Measurements from ENCODE around the gene ZNF174. TPM values are rescaled to one million over a fixed set of nuclear protein-coding genes. Genes with fewer than 3 reads are reported as not detected.

The ZNF174 gene
- 3.8 and 3.9 TPM in 2 replicates for total RNA-seq

GRCh38 chr16:3400779-3401688 is at the start of gene ZNF174, which contains the start of gene ZSCAN32:
ZNF174 (plus strand) TSS chr16:3401215; CDS start chr16:3402005, 790 bp downstream.
ZSCAN32 (minus strand) TSS chr16:3401004; CDS start chr16:3397557, 3,447 bp downstream.

GRCh38 chr16:3355589-3355988 is 45.4 kb upstream of the ZNF174 start, which contains the start of gene OR2C1:
OR2C1 (plus strand) TSS chr16:3355889; CDS start chr16:3355941, 52 bp downstream.

GRCh38 chr16:3443108-3444031 is 42.4 kb downstream of the ZNF174 start, which contains the start of the genes NAA60 and ZNF597:
NAA60 (plus strand) TSS chr16:3443680; CDS start chr16:3476228, 32,548 bp downstream.
ZNF597 (minus strand) TSS chr16:3443504; CDS start chr16:3443153, 351 bp downstream.

Other genes with a start within 250 kb of the ZNF174 start
- gene OR1F1, start 213.0 kb upstream of the ZNF174 start, total RNA-seq, result not detected in 2 replicates
- 7.7 and 8.7 TPM in 2 replicates for gene ZNF200, start 166.1 kb upstream of the ZNF174 start, total RNA-seq
- under 0.01 TPM in 1 of 2 replicates, not detected in the other for gene MEFV, start 144.6 kb upstream of the ZNF174 start, total RNA-seq
- gene ZNF263, start 117.7 kb upstream of the ZNF174 start, total RNA-seq, result 57.1 and 69.9 TPM in 2 replicates
- gene TIGD7, start 95.8 kb upstream of the ZNF174 start, total RNA-seq, result 2.2 and 3.6 TPM in 2 replicates
- gene ZNF75A, start 95.7 kb upstream of the ZNF174 start, total RNA-seq, result 12.5 and 19.0 TPM in 2 replicates
- gene OR2C1, start 45.3 kb upstream of the ZNF174 start, total RNA-seq, result 0.24 TPM in 1 of 2 replicates, not detected in the other
- 9.9 and 17.1 TPM in 2 replicates for gene ZSCAN32, start 211 bp upstream of the ZNF174 start, total RNA-seq
- 1.4 and 1.5 TPM in 2 replicates for gene ZNF597, start 42.3 kb downstream of the ZNF174 start, total RNA-seq
- 7.0 and 10.7 TPM in 2 replicates for gene NAA60, start 42.5 kb downstream of the ZNF174 start, total RNA-seq
- not detected in 2 replicates for gene C16orf90, start 94.3 kb downstream of the ZNF174 start, total RNA-seq
- 8.2 and 9.2 TPM in 2 replicates for gene CLUAP1, start 99.8 kb downstream of the ZNF174 start, total RNA-seq
- gene NLRC3, start 176.2 kb downstream of the ZNF174 start, total RNA-seq, result not detected in 2 replicates
- gene SLX4, start 210.4 kb downstream of the ZNF174 start, total RNA-seq, result 1.7 and 2.3 TPM in 2 replicates

Measured in tracheal epithelial cell (primary cell).